Neural progenitor cell (in vitro differentiated cells): ENCODE results near the gene PLA2G4D. TPM values are rescaled to one million over a fixed set of nuclear protein-coding genes. Genes with fewer than 3 reads are reported as not detected.

Source experiments
- DNase-seq: peaks from one replicate; pipeline ENCODE4 v3.0.0-alpha.2; 2016; ENCODE audit warnings: low spot score
- H2AFZ ChIP-seq: fragments of 200-600 bp; sonication (generic); replicated peaks from 2 replicates; pipeline ENCODE4 v1.6.1; 2016; ENCODE audit warnings: antibody characterized with exemption
- H3F3A ChIP-seq: fragments of 200-600 bp; sonication (generic); 2 replicates; pipeline ENCODE4 v1.6.1; 2016; ENCODE audit warnings: antibody characterized with exemption, low read depth
- H3K27ac ChIP-seq: fragments of 200-600 bp; sonication (generic); 2 replicates; pipeline ENCODE4 v1.5.1; 2016; ENCODE audit warnings: mild to moderate bottlenecking
- H3K27me3 ChIP-seq: fragments of 200-600 bp; sonication (generic); 2 replicates; pipeline ENCODE4 v1.6.1; 2016; ENCODE audit warnings: mild to moderate bottlenecking, moderate library complexity
- H3K36me3 ChIP-seq: fragments of 200-600 bp; sonication (generic); 2 replicates; pipeline ENCODE4 v1.5.1; 2016
- H3K4me1 ChIP-seq: fragments of 200-600 bp; sonication (generic); 2 replicates; pipeline ENCODE4 v1.6.1; 2016; ENCODE audit warnings: mixed run types
- H3K4me2 ChIP-seq: fragments of 200-600 bp; sonication (generic); 2 replicates; pipeline ENCODE4 v1.6.1; 2016
- H3K4me3 ChIP-seq: fragments of 200-600 bp; sonication (generic); 2 replicates; pipeline ENCODE4 v1.5.1; 2016
- H3K79me2 ChIP-seq: fragments of 200-600 bp; sonication (generic); 2 replicates; pipeline ENCODE4 v1.6.1; 2016; ENCODE audit warnings: low read depth
- H3K9ac ChIP-seq: fragments of 200-600 bp; sonication (generic); 2 replicates; pipeline ENCODE4 v1.6.1; 2016
- H3K9me3 ChIP-seq: fragments of 200-600 bp; sonication (generic); 2 replicates; pipeline ENCODE4 v1.5.1; 2016; ENCODE audit warnings: low read depth
- H4K20me1 ChIP-seq: fragments of 200-600 bp; sonication (generic); 2 replicates; pipeline ENCODE4 v1.6.1; 2016; ENCODE audit warnings: low read depth
- H3K27ac Mint-ChIP-seq: 3 replicates; pipeline ENCODE4 v1.8.0; 2021; ENCODE audit warnings: mixed read lengths
- H3K27me3 Mint-ChIP-seq: 2 replicates; pipeline ENCODE4 v1.8.0; 2022; ENCODE audit warnings: low read depth, mild to moderate bottlenecking, inconsistent platforms, moderate library complexity, mixed read lengths; ENCODE audit not compliant: insufficient read depth
- H3K36me3 Mint-ChIP-seq: 3 replicates; pipeline ENCODE4 v1.8.0; 2021; ENCODE audit warnings: mixed read lengths
- H3K4me1 Mint-ChIP-seq: 3 replicates; pipeline ENCODE4 v1.8.0; 2021; ENCODE audit warnings: mixed read lengths
- H3K4me3 Mint-ChIP-seq: 3 replicates; pipeline ENCODE4 v1.8.0; 2021; ENCODE audit warnings: mild to moderate bottlenecking, moderate library complexity, mixed read lengths
- H3K9me3 Mint-ChIP-seq: 3 replicates; pipeline ENCODE4 v1.8.0; 2020; ENCODE audit warnings: mixed read lengths
- EZH2 ChIP-seq: fragments of 200-600 bp; sonication (generic); IDR thresholded peaks from 2 replicates; pipeline ENCODE4 v1.6.1; 2017; ENCODE audit warnings: antibody characterized with exemption, mild to moderate bottlenecking, moderate library complexity
- EZH2phosphoT487 ChIP-seq: fragments of 200-600 bp; sonication (generic); IDR thresholded peaks from 2 replicates; pipeline ENCODE4 v1.6.1; 2017; ENCODE audit warnings: antibody characterized with exemption
- total RNA-seq: library from RNA; depleted of rRNA; stranded (reverse); fragments of >200 nt; gene quantifications from 2 replicates; pipeline ENCODE4 v1.2.3, GENCODE V29; 2015; ENCODE audit warnings: low replicate concordance
- TF ChIP-seq, protein P1 (sequence below): fragments of 200-600 bp; sonication (generic); IDR thresholded peaks from 2 replicates; pipeline ENCODE4 v1.5.1; 2017; ENCODE audit warnings: antibody characterized with exemption, mild to moderate bottlenecking

The PLA2G4D gene
- total RNA-seq, 1 donor from 2014 or later = not detected

DNA sequence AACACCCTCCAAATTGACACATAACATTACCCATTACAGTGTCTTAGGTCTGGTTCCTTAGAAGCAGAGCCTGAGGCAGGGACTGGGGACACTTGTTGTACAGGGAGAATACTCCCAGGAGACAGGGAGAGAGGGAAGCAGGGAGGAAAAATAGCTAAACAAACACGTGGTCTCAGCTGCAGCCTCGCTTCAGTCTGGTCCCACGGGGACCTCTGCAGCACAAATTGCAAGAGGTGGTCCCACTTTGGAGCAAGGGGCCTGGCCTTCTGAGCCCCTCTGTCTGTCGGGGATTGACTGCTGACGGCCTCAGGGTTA, 25.0 kb upstream of the PLA2G4D start:
- Mint-ChIP-seq H3K36me3 (peaks cover 2% of the 10 kb centered on the region), H3K4me1 (peaks cover 10% of the 10 kb centered on the region), H3K27ac (no peak overlapping the region), H3K9me3 (peaks cover 8% of the 10 kb centered on the region), H3K27me3 (peaks cover 4% of the 10 kb centered on the region), H3K4me3 (no peak overlapping the region)
- peak overlapping the region; percentile 54 for H3K4me2 ChIP-seq
- H3K27me3 ChIP-seq = no peaks in the 10 kb centered on the region
- H3K27ac ChIP-seq = no peak overlapping the region
- peak overlapping the region; percentile 100 for H2AFZ ChIP-seq
- TF ChIP-seq, protein P1, sequence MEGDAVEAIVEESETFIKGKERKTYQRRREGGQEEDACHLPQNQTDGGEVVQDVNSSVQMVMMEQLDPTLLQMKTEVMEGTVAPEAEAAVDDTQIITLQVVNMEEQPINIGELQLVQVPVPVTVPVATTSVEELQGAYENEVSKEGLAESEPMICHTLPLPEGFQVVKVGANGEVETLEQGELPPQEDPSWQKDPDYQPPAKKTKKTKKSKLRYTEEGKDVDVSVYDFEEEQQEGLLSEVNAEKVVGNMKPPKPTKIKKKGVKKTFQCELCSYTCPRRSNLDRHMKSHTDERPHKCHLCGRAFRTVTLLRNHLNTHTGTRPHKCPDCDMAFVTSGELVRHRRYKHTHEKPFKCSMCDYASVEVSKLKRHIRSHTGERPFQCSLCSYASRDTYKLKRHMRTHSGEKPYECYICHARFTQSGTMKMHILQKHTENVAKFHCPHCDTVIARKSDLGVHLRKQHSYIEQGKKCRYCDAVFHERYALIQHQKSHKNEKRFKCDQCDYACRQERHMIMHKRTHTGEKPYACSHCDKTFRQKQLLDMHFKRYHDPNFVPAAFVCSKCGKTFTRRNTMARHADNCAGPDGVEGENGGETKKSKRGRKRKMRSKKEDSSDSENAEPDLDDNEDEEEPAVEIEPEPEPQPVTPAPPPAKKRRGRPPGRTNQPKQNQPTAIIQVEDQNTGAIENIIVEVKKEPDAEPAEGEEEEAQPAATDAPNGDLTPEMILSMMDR = no peak
- no peak for TF ChIP-seq EZH2phosphoT487
- TF ChIP-seq EZH2 = no peak
- no peak overlapping the region for H3K9ac ChIP-seq
- H3F3A ChIP-seq = no peaks in the 10 kb centered on the region
- H3K9me3 ChIP-seq = no peaks in the 10 kb centered on the region
- DNase-seq = no peak
- H3K36me3 ChIP-seq = peaks cover 3% of the 10 kb centered on the region
- no peak overlapping the region for H3K4me3 ChIP-seq
- no peaks in the 10 kb centered on the region for H4K20me1 ChIP-seq
- H3K79me2 ChIP-seq = no peaks in the 10 kb centered on the region
- peaks cover 14% of the 10 kb centered on the region for H3K4me1 ChIP-seq

DNA sequence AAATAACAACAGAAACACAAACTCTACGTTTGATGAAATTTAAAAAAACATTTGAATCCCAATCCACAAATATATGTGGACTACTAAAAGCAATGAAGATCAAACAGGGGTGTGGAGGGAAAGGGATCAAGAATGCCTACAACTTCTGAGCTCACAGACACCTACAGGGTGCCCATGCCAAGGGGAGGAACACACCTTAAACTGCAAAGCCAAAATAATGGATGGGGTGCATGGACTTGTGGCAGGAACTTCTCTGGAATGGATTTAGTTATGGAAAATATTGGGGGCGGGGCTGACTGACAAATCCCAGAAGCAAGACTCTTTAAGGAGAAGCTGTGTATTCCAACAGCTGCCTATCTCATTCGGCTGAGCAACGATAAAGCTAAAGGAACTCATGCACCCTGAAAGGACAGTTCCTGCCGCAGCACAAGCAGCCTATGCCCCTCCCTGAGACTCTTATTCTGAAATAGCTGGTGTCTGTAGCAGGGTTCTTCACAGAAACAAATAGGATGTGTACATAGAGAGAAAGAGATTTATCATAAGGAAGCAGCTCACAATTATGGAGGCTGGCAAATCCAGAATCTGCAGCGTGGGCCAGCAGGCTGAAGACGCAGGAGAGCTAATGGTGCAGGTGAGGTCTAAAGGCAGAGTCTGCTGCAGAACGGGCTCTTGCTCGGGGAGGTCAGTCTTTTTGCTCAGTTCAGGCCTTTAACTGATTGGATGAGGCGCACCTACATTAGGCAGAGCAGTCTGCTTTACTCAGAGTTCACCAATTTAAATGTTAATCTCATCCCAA, 24.5 kb upstream of the PLA2G4D start:
- H3K4me2 ChIP-seq = peak overlapping the region; percentile 54
- H3K4me3 ChIP-seq = no peak overlapping the region
- H3K27me3 Mint-ChIP-seq = peaks cover 4% of the 10 kb centered on the region
- H3K4me1 Mint-ChIP-seq = peaks cover 10% of the 10 kb centered on the region
- no peak overlapping the region for H3K4me3 Mint-ChIP-seq
- H3K27ac ChIP-seq = no peak overlapping the region
- no peaks in the 10 kb centered on the region for H3K79me2 ChIP-seq
- H3K36me3 ChIP-seq = peaks cover 3% of the 10 kb centered on the region
- H3K9me3 Mint-ChIP-seq = peaks cover 8% of the 10 kb centered on the region
- peak; percentile 42 for DNase-seq
- H3F3A ChIP-seq = no peaks in the 10 kb centered on the region
- peaks cover 14% of the 10 kb centered on the region for H3K4me1 ChIP-seq
- H3K27me3 ChIP-seq = no peaks in the 10 kb centered on the region
- H3K36me3 Mint-ChIP-seq = peaks cover 2% of the 10 kb centered on the region
- H3K9me3 ChIP-seq = no peaks in the 10 kb centered on the region
- TF ChIP-seq EZH2 (no peak), EZH2phosphoT487 (no peak)
- TF ChIP-seq, protein P1 = no peak
- no peak overlapping the region for H3K9ac ChIP-seq
- H3K27ac Mint-ChIP-seq = no peak overlapping the region
- peak overlapping the region; percentile 100 for H2AFZ ChIP-seq
- no peaks in the 10 kb centered on the region for H4K20me1 ChIP-seq

DNA sequence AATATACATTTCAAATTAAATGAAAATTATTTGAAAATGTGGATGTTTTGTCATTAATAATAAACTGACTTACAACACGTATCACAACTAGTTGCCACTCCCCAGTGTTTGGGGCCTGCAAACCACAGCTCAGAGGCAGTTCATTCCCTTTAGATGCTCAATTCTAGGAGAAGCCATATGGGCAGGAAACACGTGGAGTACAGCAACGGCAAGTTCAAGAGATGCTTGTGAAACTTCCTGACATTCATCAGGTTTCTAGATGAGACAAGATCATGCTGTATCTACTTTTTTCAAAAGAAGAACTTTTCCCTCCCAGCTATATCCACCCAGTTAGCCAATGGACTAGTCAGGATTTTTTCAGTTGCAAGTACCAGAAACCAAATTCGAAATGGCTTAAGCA, 17.6 kb upstream of the PLA2G4D start:
- no peak for DNase-seq
- Mint-ChIP-seq H3K4me1 (no peaks in the 10 kb centered on the region), H3K9me3 (peaks cover 12% of the 10 kb centered on the region), H3K27me3 (peaks cover 7% of the 10 kb centered on the region), H3K36me3 (peaks cover 2% of the 10 kb centered on the region), H3K4me3 (no peak overlapping the region), H3K27ac (no peak overlapping the region)
- Histone ChIP-seq H3K4me2 (no peak overlapping the region), H4K20me1 (no peaks in the 10 kb centered on the region), H3K27me3 (no peaks in the 10 kb centered on the region), H3K9me3 (no peaks in the 10 kb centered on the region), H2AFZ (no peak overlapping the region), H3K9ac (no peak overlapping the region), H3K4me1 (no peaks in the 10 kb centered on the region), H3F3A (no peaks in the 10 kb centered on the region), H3K4me3 (no peak overlapping the region), H3K79me2 (no peaks in the 10 kb centered on the region), H3K27ac (no peak overlapping the region), H3K36me3 (no peaks in the 10 kb centered on the region)
- TF ChIP-seq EZH2 (no peak), EZH2phosphoT487 (no peak)
- TF ChIP-seq, protein P1 = no peak
